Activated CD4-positive, alpha-beta T cell treated with anti-CD3 and anti-CD28 coated beads, Interleukin-10, Interleukin-2, amounts not matched to agents 100 ng/mL and 50 ng/mL, durations not matched to agents 16 hours and 8 hours (primary cell): ENCODE measurements around the gene HOXC5.

Source experiments
- DNase-seq: peaks from one replicate; pipeline ENCODE4 v3.0.0-alpha.2; 2020

Gene HOXC5

DNA sequence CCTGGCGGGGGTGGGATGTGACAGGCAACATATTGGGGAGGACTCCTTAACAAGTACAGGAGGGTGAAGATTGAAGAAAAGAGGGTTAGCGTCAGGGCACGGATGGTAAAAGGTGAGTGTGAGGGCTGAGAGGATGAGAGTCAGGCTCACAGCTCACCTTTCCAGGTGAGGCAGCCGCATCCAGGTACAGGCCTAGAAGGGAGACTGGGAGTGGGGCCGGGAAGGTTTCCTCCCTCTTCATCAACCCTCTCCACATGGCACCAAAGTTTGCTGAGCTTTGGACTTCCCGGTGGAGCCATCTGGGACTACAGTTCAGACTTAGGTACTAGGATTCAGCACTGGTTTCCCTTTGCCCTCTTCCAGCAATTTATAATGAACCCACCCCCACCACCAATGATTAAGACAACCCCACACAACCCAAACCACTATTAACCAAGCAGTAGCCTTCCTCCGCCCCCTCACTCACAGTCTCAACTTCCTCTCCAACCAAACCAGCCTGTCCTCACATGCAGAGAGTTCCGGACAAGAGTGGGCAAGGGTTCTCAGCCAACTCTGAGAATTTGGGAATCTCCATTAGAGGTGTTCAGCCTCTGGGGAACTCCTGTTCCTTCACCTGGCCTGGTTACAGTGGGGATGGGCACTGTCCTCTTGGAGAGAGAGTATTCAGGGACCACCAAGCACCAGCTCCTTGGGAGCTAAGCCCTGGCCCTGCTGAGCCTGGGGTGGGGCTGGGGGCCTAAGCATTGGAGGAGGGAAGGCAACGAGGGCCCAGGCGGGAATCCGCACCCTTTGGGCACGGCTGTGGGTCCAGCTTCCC is 18.4 kb downstream of the HOXC5 start:
- no peak for DNase-seq

DNA sequence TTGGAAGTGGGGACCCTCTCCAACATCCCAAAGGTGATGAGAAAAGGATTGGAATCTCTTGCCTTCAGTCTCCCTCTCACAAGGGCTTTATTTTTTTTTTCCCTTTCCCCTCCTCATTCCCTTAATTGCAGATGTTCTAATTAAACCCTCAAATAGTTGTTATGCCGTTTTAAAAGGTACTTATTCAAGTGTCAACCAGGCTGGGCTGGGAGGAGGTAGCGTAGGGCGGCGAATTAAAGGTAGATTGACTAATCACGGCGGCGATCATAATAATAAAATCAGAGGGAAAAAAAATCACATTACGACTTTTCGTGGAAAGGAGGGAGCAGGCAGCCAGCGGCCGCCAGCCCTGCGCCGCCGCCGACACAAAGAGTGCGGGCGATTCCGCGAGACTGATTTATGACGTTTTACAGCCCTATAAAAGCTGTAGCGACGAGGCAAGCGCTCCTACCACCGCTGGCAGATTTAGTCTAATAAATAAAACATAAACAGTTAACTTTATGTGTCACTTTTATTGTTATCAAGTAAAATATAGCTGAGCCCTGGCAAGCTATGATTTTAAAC is 19.1 kb downstream of the HOXC5 start:
- no peak for DNase-seq

DNA sequence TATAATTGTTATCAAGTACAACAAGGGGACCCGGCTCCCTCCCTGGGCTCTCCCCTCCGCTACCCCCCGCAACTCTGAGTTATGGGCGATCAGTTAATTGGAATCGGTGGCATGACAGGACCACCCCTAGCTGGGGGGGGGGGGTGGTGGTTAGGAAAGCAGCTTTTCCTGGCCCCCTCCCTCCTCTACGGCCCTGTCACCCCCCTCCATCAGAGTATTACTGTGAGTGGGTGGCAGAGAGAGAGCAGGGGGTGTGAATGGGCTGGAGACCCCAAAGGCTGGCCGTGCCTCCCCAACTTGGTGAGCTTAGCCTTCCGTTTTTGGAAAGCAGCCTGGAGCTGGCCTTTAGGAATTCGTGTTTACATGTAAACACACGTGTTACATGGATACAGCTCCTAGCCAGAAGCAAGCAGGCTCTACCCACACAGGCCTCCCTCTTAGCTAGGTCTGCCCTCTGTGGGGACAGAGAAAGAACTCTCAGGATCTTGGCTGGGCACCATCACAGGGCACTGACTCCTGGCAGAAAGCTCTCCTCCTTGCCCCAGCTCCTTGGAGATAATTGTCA is 19.7 kb downstream of the HOXC5 start:
- DNase-seq = no peak

DNA sequence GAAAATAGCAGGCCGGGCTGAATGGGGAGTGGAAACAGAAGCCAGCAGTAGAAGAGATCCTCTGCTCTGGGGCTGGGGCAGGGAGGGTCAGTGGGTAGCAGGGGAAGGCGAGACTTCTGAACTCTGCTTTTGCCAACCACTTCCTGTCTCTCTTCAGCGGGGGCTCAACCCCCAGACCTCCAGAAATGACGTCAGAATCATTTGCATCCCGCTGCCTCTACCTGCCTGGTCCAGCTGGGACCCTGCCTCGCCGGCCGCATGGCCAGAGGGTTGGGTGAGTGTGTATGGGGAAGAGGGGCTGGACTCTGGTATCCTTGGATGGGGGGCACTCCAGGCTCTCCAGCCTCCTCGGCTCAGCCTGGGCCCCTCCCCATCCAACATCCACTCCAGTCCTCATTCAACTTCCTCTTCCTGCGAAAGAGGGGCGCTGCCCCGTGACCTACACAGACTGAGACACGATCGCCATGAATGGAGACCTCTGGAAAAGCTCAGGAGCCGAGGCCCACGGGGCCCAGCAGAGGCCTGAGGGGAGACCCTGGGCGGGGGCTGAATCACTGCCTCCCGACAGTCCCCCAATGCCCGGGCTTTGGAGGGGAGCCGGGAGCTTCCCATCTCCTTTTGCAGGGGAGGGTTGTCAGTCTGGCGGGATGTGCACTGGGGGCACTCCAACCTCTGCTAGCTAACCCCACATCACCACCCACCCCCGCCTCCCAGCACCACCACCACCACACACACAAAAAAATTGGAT is 20.3 kb downstream of the HOXC5 start:
- DNase-seq = no peak

DNA sequence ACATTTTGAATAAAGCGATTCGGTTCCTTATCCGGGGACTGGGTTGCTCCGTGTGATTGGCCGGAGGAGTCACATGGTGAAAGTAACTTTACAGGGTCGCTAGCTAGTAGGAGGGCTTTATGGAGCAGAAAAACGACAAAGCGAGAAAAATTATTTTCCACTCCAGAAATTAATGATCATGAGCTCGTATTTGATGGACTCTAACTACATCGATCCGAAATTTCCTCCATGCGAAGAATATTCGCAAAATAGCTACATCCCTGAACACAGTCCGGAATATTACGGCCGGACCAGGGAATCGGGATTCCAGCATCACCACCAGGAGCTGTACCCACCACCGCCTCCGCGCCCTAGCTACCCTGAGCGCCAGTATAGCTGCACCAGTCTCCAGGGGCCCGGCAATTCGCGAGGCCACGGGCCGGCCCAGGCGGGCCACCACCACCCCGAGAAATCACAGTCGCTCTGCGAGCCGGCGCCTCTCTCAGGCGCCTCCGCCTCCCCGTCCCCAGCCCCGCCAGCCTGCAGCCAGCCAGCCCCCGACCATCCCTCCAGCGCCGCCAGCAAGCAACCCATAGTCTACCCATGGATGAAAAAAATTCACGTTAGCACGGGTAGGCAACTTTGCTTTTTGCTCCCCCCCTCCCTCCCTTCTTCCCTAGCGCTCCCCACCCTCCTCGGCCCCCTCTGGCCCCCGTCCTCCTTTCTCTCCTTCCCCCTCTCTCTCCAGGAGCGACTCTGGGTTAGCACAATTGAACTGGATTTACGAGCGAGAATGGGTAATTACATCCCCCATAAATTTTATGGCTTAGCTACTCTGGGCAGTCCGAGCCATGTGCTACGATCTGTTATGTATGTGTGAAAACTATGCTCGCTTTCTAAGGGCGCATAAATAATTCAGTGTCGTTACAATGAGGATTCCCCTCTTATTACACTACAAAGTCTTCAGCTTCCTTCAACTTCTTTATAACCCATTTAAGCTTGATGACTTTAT is 21.2 kb downstream of the HOXC5 start, which contains the start of gene HOXC4:
TSS of gene HOXC4 (plus strand) at position 85 of the 991 bp plus-strand sequence. CDS start at position 173, 88 bp downstream.
- DNase-seq = no peak

DNA sequence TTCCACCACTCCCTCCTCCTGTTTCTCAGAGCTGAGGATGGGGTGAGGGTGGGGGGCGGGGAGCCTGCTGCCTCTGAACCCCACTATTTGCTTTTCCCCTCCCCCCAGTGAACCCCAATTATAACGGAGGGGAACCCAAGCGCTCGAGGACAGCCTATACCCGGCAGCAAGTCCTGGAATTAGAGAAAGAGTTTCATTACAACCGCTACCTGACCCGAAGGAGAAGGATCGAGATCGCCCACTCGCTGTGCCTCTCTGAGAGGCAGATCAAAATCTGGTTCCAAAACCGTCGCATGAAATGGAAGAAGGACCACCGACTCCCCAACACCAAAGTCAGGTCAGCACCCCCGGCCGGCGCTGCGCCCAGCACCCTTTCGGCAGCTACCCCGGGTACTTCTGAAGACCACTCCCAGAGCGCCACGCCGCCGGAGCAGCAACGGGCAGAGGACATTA is 21.9 kb downstream of the HOXC5 start:
- DNase-seq = no peak

DNA sequence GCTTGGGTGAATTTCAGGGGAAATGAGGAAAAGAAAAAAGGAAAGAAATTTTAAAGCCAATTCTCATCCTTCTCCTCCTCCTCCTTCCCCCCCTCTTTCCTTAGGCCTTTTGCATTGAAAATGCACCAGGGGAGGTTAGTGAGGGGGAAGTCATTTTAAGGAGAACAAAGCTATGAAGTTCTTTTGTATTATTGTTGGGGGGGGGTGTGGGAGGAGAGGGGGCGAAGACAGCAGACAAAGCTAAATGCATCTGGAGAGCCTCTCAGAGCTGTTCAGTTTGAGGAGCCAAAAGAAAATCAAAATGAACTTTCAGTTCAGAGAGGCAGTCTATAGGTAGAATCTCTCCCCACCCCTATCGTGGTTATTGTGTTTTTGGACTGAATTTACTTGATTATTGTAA is 22.7 kb downstream of the HOXC5 start:
- no peak for DNase-seq

DNA sequence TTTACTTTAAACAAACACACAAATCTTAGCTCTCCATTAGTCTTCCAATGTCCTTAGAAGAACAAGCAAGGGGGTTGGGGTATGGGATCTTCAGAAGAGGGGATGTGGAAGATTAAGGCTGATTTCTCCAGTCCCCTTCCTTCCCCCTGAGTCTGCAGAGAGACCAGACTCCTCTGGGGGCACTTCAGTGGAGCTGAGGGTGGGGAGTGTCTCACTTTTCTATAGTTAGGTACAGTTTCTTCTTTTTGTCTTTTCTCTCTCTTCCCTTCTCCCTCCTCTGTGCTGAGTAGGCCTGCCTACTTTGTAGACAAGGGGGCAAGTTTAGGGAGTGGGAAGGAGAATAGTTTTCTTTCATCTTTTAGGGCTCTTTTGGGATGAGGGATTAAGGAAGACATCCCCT is 23.3 kb downstream of the HOXC5 start:
- DNase-seq = no peak

DNA sequence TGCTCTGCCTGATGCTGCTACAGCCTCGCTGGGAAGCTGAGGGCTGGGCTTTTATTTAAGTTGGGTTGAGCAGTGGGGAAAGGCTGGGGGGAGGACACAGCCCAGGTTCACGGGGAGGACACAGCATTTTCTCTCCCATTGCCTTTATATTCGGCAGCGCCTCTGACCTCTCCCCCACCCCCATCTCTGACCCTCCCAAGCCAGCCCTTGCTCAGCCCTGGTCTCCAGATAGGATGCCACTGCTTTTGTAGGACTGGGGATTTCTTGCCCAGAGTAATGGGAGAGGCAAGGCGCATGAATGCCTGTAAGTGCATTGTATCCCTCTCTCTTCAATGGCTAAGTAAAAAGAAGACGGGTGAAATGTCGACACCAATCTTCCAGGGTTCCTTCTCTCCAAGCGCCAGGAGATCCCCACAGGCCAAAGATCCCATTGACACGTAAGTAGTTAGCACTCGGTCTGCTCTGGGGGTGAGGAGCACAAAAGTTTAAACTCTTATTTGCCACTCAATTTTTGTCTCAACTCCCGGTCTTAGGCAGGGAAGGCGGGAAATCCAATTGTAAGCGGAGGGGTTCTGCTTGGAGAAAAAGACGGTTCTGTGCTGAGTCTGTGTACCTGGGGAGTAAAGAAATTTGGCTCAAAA is 25.4 kb downstream of the HOXC5 start:
- DNase-seq = no peak

DNA sequence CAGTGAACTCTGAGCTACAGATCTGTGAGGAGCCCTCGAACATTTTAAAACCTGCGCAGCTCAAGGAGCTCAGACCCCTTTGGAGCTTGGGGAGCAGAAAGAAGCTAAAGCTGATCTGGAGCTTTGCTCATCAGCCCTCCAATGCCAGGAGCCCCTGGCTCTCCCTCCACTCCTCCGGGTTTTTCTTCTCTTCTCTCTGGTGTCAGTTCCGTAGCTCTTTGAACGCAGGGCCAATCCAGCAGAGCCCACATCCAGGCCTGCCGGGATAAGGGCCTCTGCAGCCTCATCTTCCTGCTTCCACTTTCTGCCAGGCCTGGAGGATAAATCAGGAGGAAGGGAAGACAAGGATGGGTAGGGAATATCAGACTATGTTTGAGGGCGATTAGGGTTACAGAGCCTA is 26.8 kb downstream of the HOXC5 start:
- DNase-seq = no peak

DNA sequence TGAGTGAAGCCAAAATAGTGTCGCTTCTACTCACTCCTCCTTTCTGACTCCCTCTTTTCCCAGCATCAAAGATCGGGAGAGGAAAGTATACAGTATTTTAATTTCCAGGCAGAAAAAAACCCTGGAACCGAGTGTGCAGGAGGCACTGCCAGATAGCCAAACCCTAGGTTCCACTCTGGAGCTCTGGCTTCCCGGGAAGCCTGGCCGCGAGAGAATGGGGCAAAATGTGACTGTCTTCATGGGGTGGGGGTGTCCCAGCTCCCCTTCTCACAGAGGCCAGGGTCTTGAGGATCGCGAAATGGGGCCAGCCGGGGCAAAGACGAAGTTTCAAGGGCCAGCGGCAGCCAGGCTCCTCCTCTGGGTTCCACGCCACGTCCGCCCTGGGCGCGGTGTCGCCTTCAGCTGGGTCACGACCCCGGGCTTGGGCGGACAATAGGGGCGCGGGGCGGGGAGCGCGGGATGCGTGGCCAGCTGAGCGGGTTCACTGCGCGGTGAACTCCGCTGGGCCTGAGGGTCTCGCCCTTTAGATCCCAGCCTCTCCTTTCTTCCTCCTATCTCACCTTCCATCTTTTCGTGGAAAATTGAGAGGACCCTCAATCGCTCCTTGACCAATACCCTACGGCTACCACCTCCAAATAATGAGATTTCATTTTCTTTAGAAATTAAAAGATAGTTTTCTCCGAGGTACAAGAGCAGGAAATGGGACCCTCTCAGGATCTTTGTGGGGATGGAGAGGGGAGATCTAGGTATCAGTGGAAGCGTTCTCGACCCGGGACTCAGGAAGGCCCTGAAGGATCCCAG is 27.5 kb downstream of the HOXC5 start:
- no peak for DNase-seq

DNA sequence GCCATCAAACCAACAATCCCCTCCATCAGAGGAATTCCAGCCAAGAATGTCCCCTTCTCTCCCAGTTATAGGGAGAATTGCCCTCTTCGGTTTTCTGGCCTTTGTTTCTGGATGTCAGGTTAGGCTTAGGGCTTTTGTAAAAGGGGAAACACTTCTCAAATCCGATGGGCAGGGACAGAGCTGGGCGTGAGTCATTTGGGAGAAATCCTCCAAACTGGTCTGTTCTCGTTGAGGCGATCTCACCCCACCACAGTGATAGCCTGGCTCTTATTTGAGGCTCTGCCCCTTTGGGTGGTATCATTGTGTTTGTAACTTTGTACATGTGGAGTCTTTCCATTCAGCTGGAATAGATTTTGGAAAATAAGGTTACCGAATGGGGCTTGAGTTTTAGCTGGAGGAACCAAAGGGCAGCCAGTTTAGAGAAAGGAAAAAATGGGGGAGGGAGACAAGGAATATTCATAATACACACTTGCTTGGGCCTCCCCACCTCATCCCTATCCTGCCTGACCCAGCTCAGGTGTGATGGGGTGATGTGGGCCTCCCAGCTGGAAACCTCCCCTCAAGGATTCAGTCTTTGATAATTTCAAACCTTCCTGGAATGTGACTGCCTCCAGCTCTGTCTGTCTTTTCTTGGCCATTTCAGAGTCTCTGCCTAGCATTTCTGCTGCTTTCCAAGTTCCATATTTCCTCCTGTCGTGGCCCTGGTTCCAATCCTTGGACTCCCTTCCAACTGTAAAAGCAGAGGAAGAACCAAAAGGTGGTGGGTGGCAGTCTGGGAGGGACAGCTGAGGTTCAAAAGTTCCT is 28.3 kb downstream of the HOXC5 start:
- DNase-seq = no peak

DNA sequence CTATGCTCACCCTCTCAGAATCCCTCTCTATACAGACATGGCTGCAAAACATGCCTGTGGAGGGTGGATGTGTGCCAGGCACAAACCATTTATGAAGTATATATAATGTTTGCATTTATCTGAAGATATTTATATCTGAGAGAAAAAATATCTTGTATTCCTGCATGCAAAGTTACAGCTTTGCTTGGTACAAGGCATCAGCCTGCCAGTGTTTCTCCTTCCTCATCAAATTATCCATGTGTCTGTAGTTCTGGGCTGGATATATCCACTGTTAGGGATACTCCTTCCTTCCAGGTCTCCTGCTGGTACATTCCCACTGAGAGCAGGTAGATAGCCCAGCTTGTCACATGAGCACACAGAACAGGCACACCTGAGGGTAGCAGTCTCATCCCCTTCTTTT is 32.8 kb downstream of the HOXC5 start:
- DNase-seq = no peak

DNA sequence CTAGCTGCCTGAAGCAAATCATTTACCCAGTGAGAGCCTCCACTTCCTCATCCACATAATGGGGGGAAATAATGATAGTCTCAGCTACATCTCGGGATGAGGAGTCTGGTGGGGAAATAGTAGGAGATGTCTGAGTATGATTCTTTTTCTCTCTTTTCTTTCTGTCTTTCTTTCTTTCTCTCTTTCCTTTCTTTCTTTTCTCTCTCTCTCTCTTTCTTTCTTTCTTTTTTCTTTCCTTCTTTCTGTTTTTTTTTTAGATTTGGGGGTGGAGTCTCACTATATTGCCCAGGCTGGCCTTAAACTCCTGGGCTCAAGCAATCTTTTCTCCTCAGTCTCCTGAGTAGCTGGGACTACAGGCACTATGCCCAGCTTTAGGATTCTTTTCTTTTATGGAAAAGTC is 33.6 kb downstream of the HOXC5 start:
- DNase-seq = no peak

DNA sequence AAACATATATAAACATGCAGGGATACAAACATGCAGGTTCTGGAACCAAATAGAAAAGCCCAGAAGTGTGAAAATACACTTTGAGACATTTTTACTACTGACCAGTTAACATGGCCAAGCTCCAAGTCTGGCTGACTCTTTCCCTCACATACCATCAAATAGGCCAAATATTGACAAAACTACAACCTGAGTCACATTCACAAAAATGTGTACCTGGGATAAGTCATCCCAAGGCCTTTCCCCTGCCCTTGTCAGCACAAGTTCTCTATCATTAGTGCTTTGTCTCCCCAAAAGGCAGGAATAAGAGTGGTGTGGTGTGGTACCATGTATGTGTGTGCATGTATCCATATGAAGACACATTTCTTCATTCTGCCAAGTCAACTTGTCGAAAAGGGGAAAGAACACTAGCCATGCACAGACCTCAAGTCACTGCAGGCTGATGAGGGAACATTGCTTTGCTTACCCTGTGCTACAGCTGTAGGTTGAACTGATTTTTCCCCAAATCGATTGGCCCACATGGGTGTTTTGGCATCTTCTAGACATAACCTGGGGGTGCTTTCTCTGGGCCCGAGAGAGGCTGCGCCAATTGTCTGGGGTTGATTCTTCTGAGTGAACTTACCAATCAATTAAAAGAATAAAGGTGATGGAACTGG is 35.7 kb downstream of the HOXC5 start:
- no peak for DNase-seq

DNA sequence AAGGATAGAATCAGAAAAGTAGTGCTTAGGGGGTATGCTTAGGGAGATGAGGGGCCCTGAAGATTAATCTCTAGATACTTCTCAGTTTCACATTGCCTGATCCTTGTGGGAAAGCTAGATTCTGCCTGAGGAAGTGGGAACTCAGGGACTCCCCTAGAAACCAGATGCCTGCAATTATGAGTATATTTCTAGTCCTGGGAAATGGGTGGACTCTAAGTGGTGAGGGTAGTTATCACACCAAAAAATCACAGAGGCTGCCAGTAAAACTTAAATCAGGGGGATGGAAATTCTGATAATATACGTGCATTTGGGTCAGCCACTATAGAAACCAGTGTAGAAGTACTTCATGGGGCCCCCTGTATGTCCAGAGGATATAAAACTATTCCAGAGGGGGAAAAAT is 39.1 kb downstream of the HOXC5 start:
- no peak for DNase-seq

DNA sequence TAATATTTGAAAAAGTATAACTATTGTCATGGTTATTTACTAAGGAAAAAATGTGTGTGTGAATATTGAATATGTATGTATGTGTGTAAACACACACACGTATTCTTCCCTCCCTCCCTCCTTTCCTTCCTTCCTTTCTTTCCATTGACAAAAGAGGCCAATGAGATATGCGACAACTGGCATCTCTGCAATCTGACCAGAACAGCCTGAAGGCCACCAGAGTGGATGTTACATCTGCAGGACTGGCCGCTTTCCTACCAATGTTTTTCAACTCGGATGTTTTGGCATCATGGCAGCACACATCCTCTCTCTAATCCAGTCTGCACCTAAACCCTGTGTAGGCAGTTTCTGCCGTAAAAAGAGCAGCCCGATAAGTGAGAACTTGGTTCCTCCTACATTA is 41.5 kb downstream of the HOXC5 start:
- no peak for DNase-seq

DNA sequence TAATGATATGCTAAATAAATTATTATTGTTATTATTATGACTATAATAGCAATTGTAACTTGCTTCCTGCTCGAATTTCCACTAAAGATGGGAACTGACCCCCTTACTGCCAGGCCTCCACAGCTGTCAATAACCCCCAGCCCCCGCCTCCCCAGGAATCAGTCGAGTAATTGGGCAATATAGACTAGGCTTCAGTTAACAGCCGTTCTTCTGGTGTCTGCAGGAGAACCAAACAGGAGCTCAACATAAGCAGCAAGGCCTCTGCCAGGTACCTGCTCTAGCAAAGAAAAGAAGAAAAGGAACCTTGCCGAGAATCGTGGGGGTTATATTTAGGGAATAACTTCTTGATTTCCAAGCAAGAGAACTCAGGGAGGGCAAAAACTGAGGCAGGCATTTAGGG is 42.6 kb downstream of the HOXC5 start:
- no peak for DNase-seq

DNA sequence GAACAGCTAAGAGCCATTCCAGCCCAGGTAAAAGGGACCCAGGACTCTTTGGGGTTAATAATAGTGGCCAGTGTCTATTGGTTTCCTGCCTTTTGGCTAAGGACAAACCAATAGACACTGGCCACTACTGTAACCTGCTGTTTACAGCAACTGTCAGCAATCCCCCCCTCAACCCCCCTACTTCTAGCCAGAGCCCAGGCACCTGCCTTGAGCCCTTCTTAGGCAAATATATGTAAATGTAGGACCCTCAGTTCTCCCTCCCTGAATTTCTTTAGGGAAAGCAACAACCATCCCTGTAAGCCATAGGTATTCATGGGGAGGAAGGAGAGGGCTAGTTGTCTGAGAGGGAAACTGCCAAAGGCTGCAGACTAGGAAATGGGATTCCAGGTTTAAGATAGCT is 43.1 kb downstream of the HOXC5 start:
- DNase-seq = no peak
